GM12878 (cell line): ENCODE measurements around the gene CACNA1H. TPM values are rescaled to one million over a fixed set of nuclear protein-coding genes. Genes with fewer than 3 reads are reported as not detected.

Experiments
- ATAC-seq: fragments of 200-7000 bp; cut with Tn5 transposase; 3 replicates; pipeline ENCODE4 v1.9.1; 2020; ENCODE audit warnings: mild to moderate bottlenecking, moderate library complexity
- BruUV-seq: library from RNA; stranded (reverse); fragments of 400-500 nt; replicated peaks from 2 replicates; lab custom pipeline; 2021; lab: Mats Ljungman, UMichigan
- CTCF ChIA-PET: fragments of 300-600 bp; sonication (Branson Sonifier 250); formaldehyde crosslinking; extraction: SDS; loops from one replicate; lab custom pipeline; 2021; ENCODE audit warnings: inconsistent platforms; lab: Yijun Ruan, JAX
- POLR2A ChIA-PET: fragments of 350-600 bp; formaldehyde crosslinking; extraction: SDS; loops from one replicate; lab custom pipeline; 2021; ENCODE audit warnings: inconsistent platforms; lab: Charles Lee
- RAD21 ChIA-PET: fragments of 300-600 bp; sonication (Branson Sonifier 250); formaldehyde crosslinking; loops from one replicate; lab custom pipeline; 2023; ENCODE audit warnings: antibody characterized with exemption; ENCODE audit not compliant: unreplicated experiment; lab: Charles Lee
- SMC1A ChIA-PET: fragments of 300-600 bp; sonication (Branson Sonifier 250); formaldehyde crosslinking; loops from one replicate; lab custom pipeline; 2023; ENCODE audit not compliant: unreplicated experiment, uncharacterized antibody; lab: Charles Lee
- DNase-seq: peaks from one replicate; pipeline ENCODE4 v3.0.0-alpha.2; 2011; ENCODE audit warnings: low read depth, low spot score
- FAIRE-seq: peaks from 3 replicates; lab custom pipeline; 2011; peaks lifted over from hg19 to GRCh38; lab: Jason Lieb, UNC
- H2AFZ ChIP-seq: 2 replicates; pipeline ENCODE4 v1.6.0; 2011; ENCODE audit warnings: low read depth, low read length, control low read depth; ENCODE audit not compliant: control insufficient read depth
- H3K27ac ChIP-seq: 2 replicates; pipeline ENCODE4 v1.5.1; 2011; ENCODE audit warnings: control low read depth; ENCODE audit not compliant: control insufficient read depth, insufficient read depth
- H3K27me3 ChIP-seq, 2 experiments: replicated peaks in 1 of 2; 2 replicates each; pipeline versions ENCODE4 v1.6.0 to v1.6.1; 2011; ENCODE audit warnings: low read length in 1 of 2; ENCODE audit not compliant: control insufficient read depth in 2 of 2, insufficient read depth in 2 of 2
- H3K36me3 ChIP-seq, 2 experiments: 2 replicates each; pipeline ENCODE4 v1.5.1; 2011; ENCODE audit warnings: low read length in 1 of 2; ENCODE audit not compliant: control insufficient read depth in 2 of 2, insufficient read depth in 2 of 2
- H3K4me1 ChIP-seq: 2 replicates; pipeline ENCODE4 v1.6.1; 2011; ENCODE audit warnings: mild to moderate bottlenecking, low read length, moderate library complexity, mixed read lengths; ENCODE audit not compliant: control insufficient read depth, insufficient read depth
- H3K4me2 ChIP-seq: 2 replicates; pipeline ENCODE4 v1.6.0; 2011; ENCODE audit warnings: control low read depth; ENCODE audit not compliant: control insufficient read depth, insufficient read depth
- H3K4me3 ChIP-seq: fragments of 200-600 bp; sonication (generic); 2 replicates; pipeline ENCODE4 v1.5.1; 2016
- H3K79me2 ChIP-seq: 2 replicates; pipeline ENCODE4 v1.6.0; 2011; ENCODE audit warnings: low read length; ENCODE audit not compliant: control insufficient read depth, insufficient read depth
- H3K9ac ChIP-seq: 2 replicates; pipeline ENCODE4 v1.8.0; 2011; ENCODE audit warnings: low read length, control low read depth, mixed read lengths; ENCODE audit not compliant: control insufficient read depth, insufficient read depth
- H3K9me3 ChIP-seq: replicated peaks from 3 replicates; pipeline ENCODE4 v1.5.1; 2011; ENCODE audit warnings: mild to moderate bottlenecking, low read length; ENCODE audit not compliant: control insufficient read depth, insufficient read depth
- H4K20me1 ChIP-seq: 2 replicates; pipeline ENCODE4 v1.6.0; 2011; ENCODE audit not compliant: control insufficient read depth, insufficient read depth
- CBX3 ChIP-seq: fragments of 200-600 bp; sonication (generic); IDR thresholded peaks from 2 replicates; pipeline ENCODE4 v1.6.1; 2016; ENCODE audit warnings: low read depth, borderline replicate concordance
- CHD1 ChIP-seq: IDR thresholded peaks from 2 replicates; pipeline ENCODE4 v1.6.1; 2012; ENCODE audit warnings: low read depth, low read length, improper control_type of control experiment
- CHD4 ChIP-seq: fragments of 200-600 bp; sonication (generic); IDR thresholded peaks from 2 replicates; pipeline ENCODE4 v1.6.1; 2016; ENCODE audit warnings: mild to moderate bottlenecking
- CREB1 ChIP-seq: IDR thresholded peaks from 2 replicates; pipeline ENCODE4 v1.6.1; 2012; ENCODE audit warnings: low read depth, mild to moderate bottlenecking, inconsistent platforms
- IKZF2 ChIP-seq, 2 experiments: fragments of 450-650 bp; IDR thresholded peaks; 2 replicates each; pipeline ENCODE4 v1.6.1; 2017; ENCODE audit warnings: mild to moderate bottlenecking in 2 of 2, moderate library complexity in 2 of 2
- IRF3 ChIP-seq: fragments of 450-650 bp; IDR thresholded peaks from 2 replicates; pipeline ENCODE4 v1.6.1; 2014; ENCODE audit warnings: mild to moderate bottlenecking
- KDM1A ChIP-seq: fragments of 200-600 bp; sonication (generic); IDR thresholded peaks from 2 replicates; pipeline ENCODE4 v1.6.1; 2016; ENCODE audit warnings: borderline replicate concordance
- KLF5 ChIP-seq: fragments of 450-650 bp; IDR thresholded peaks from 2 replicates; pipeline ENCODE4 v1.6.1; 2014; ENCODE audit warnings: mild to moderate bottlenecking; ENCODE audit not compliant: partially characterized antibody
- MXI1 ChIP-seq: fragments of 150-350 bp; IDR thresholded peaks from 2 replicates; pipeline ENCODE4 v1.6.1; 2011; ENCODE audit warnings: low read depth, mild to moderate bottlenecking, inconsistent platforms, low read length, improper control_type of control experiment
- PRDM15 ChIP-seq: fragments of 450-650 bp; formaldehyde crosslinking; IDR thresholded peaks from 2 replicates; pipeline ENCODE4 v1.4.0; 2020; ENCODE audit warnings: mild to moderate bottlenecking, moderate library complexity
- USF1 ChIP-seq: IDR thresholded peaks from 2 replicates; pipeline ENCODE4 v1.6.1; 2011; ENCODE audit warnings: borderline replicate concordance, low read depth, mild to moderate bottlenecking, moderate library complexity, mixed read lengths, low read length; ENCODE audit not compliant: insufficient read depth; ENCODE audit errors: extremely low read length
- USF2 ChIP-seq: IDR thresholded peaks from 2 replicates; pipeline ENCODE4 v1.6.1; 2011; ENCODE audit warnings: low read depth, low read length, improper control_type of control experiment, borderline replicate concordance
- ZSCAN29 ChIP-seq: fragments of 450-650 bp; IDR thresholded peaks from 2 replicates; pipeline ENCODE4 v1.6.1; 2017; ENCODE audit warnings: mild to moderate bottlenecking, moderate library complexity
- whole genome bisulfite sequencing: methylation state at CpG from one replicate; pipeline ENCODE4 v1.1.6; 2016; ENCODE audit warnings: low lambda C conversion rate; ENCODE audit not compliant: insufficient replicate concordance, insufficient coverage; ENCODE audit errors: missing lambda C conversion rate; 5-methylcytosine and 5-hydroxymethylcytosine counted together
- in situ Hi-C: fragments of 300-500 bp; cut with MboI; formaldehyde crosslinking; loops from 9 replicates; pipeline ENCODE4 v1.14.3; 2018; ENCODE audit warnings: mixed read lengths
- intact Hi-C: fragments of 100-400 bp; cut with micrococcal nuclease; formaldehyde crosslinking; loops from one replicate; pipeline ENCODE4 v1.14.2; 2022; ENCODE audit not compliant: unreplicated experiment
- polyA plus RNA-seq, 11 experiments: library from polyadenylated mRNA; depleted of rRNA in 4 of 11; unstranded in 6 of 11; stranded (reverse) in 5 of 11; fragments of >200 nt; fragmentation: Nextera tagmentation in 4 of 11; fragmentation: Illumina TruSeq in 1 of 11; extraction: Ambion mirVana in 4 of 11; extraction: Trizol in 1 of 11; gene quantifications; 1 replicate in 1 of 11; 2 replicates in 10 of 11; pipeline versions ENCODE4 v1.2.1 to v1.2.3, GENCODE V29; 2011 to 2016; ENCODE audit warnings: inconsistent platforms in 2 of 11, missing spikeins in 2 of 11, low read depth in 1 of 11
- total RNA-seq, 4 experiments: library from RNA; depleted of rRNA in 3 of 4; stranded (reverse); fragments of >200 nt in 3 of 4; fragmentation: Illumina TruSeq in 1 of 4; extraction: Trizol in 1 of 4; gene quantifications; 2 replicates each; pipeline versions ENCODE4 v1.2.1 to v1.2.3, GENCODE V29; 2013 to 2021

The CACNA1H gene
- total and polyA plus RNA-seq, 10 of the 15 experiments (the other 5 are each of a cell fraction or from before 2014, with no cell fraction given): 0.03 to 0.54 TPM; not detected in 8

- FAIRE-seq (no peak), ATAC-seq (no peak), DNase-seq (no peak)
- WGBS: 64% methylated on average over 25 of the region's 26 CpGs
- H3K4me2 ChIP-seq: no peak overlapping the region
- no peak overlapping the region for H3K9ac ChIP-seq
- H3K27me3 ChIP-seq: no peaks in the 10 kb centered on the region
- no peaks in the 10 kb centered on the region for H4K20me1 ChIP-seq
- in situ Hi-C loops: no loop called here
- no peaks in the 10 kb centered on the region; the same call in 2 of the 3 replicates for H3K9me3 ChIP-seq
- RAD21 ChIA-PET: no interaction called here
- no peak overlapping the region for H3K27ac ChIP-seq
- TF ChIP-seq MXI1 (no peak), KDM1A (no peak), CREB1 (no peak), CHD4 (no peak), USF2 (no peak), CBX3 (no peak), KLF5 (no peak), CHD1 (no peak), PRDM15 (CRISPR knock-in tag) (no peak), IKZF2 (IDR thresholded peaks at IDR 0.05) (no peak), IRF3 (no peak), ZSCAN29 (no peak), USF1 (no peak)
- SMC1A ChIA-PET: no interaction called here
- H3K79me2 ChIP-seq: no peaks in the 10 kb centered on the region
- no peaks in the 10 kb centered on the region for H3K4me1 ChIP-seq
- no TSS peak for BruUV-seq
- POLR2A ChIA-PET: no interaction called here
- no peaks in the 10 kb centered on the region for H3K36me3 ChIP-seq
- H3K4me3 ChIP-seq: no peak overlapping the region
- intact Hi-C loops: no loop called here
- CTCF ChIA-PET: no interaction called here
- no peak overlapping the region for H2AFZ ChIP-seq
Measured at GRCh38 chr16:1184156-1184868, 31.4 kb downstream of the CACNA1H start.
